ENCODE measurements around the gene ARHGAP42. TPM values are rescaled to one million over a fixed set of nuclear protein-coding genes. Genes with fewer than 3 reads are reported as not detected.

The ARHGAP42 gene
- total and polyA plus RNA-seq, 4 donors: 15.6 to 37.7 (median 30.5) TPM

- Histone ChIP-seq H3K27me3 (ENCODE audit: control insufficient read depth, insufficient read depth, low read length) (no peaks in the 10 kb centered on the region), H3K27ac (ENCODE audit: low read depth, low read length) (no peak overlapping the region), H3K9me3 (ENCODE audit: control insufficient read depth, insufficient read depth, low read length) (no peaks in the 10 kb centered on the region), H3K4me3 (ENCODE audit: low read depth, low read length) (peak overlapping the region; percentile 85), H3K36me3 (ENCODE audit: control insufficient read depth, insufficient read depth, low read length) (no peaks in the 10 kb centered on the region), H3K4me1 (ENCODE audit: control insufficient read depth, insufficient read depth, low read length) (peaks cover 8% of the 10 kb centered on the region)
- WGBS (ENCODE audit: insufficient coverage): 22% methylated on average over 2 of the region's 4 CpGs
- DNase-seq (ENCODE audit: low read depth in 4 of 6, low spot score in 6 of 6): no peak
Measured at GRCh38 chr11:100689141-100689540, 2.1 kb downstream of the ARHGAP42 start.

GRCh38 chr11:100691896-100692653 is 5.0 kb downstream of the ARHGAP42 start:
- H3K27me3 ChIP-seq (ENCODE audit: control insufficient read depth, insufficient read depth, low read length): no peaks in the 10 kb centered on the region
- H3K9me3 ChIP-seq (ENCODE audit: control insufficient read depth, insufficient read depth, low read length): no peaks in the 10 kb centered on the region
- no peak overlapping the region for H3K27ac ChIP-seq (ENCODE audit: low read depth, low read length)
- 50% methylated on average over 1 of the region's 1 CpG for WGBS (ENCODE audit: insufficient coverage)
- peaks cover 3% of the 10 kb centered on the region for H3K4me1 ChIP-seq (ENCODE audit: control insufficient read depth, insufficient read depth, low read length)
- DNase-seq (ENCODE audit: low read depth in 4 of 6, low spot score in 6 of 6): no peak
- no peaks in the 10 kb centered on the region for H3K36me3 ChIP-seq (ENCODE audit: control insufficient read depth, insufficient read depth, low read length)
- no peak overlapping the region for H3K4me3 ChIP-seq (ENCODE audit: low read depth, low read length)

GRCh38 chr11:100695911-100696310 is 8.8 kb downstream of the ARHGAP42 start:
- Histone ChIP-seq H3K36me3 (ENCODE audit: control insufficient read depth, insufficient read depth, low read length) (no peaks in the 10 kb centered on the region), H3K27me3 (ENCODE audit: control insufficient read depth, insufficient read depth, low read length) (no peaks in the 10 kb centered on the region), H3K9me3 (ENCODE audit: control insufficient read depth, insufficient read depth, low read length) (no peaks in the 10 kb centered on the region), H3K4me1 (ENCODE audit: control insufficient read depth, insufficient read depth, low read length) (no peaks in the 10 kb centered on the region), H3K4me3 (ENCODE audit: low read depth, low read length) (no peak overlapping the region), H3K27ac (ENCODE audit: low read depth, low read length) (no peak overlapping the region)
- DNase-seq (ENCODE audit: low read depth in 4 of 6, low spot score in 6 of 6): no peak
- no CpG with 5 or more reads among the region's 5 CpGs for WGBS (ENCODE audit: insufficient coverage)

GRCh38 chr11:100703139-100703538 is 16.1 kb downstream of the ARHGAP42 start:
- H3K27ac ChIP-seq (ENCODE audit: low read depth, low read length): no peak overlapping the region
- no peaks in the 10 kb centered on the region for H3K4me1 ChIP-seq (ENCODE audit: control insufficient read depth, insufficient read depth, low read length)
- no peaks in the 10 kb centered on the region for H3K36me3 ChIP-seq (ENCODE audit: control insufficient read depth, insufficient read depth, low read length)
- H3K27me3 ChIP-seq (ENCODE audit: control insufficient read depth, insufficient read depth, low read length): no peaks in the 10 kb centered on the region
- no peak overlapping the region for H3K4me3 ChIP-seq (ENCODE audit: low read depth, low read length)
- no peak for DNase-seq (ENCODE audit: low read depth in 4 of 6, low spot score in 6 of 6)
- 96% methylated on average over 2 of the region's 2 CpGs for WGBS (ENCODE audit: insufficient coverage)
- H3K9me3 ChIP-seq (ENCODE audit: control insufficient read depth, insufficient read depth, low read length): no peaks in the 10 kb centered on the region

- no peaks in the 10 kb centered on the region for H3K36me3 ChIP-seq (ENCODE audit: control insufficient read depth, insufficient read depth, low read length)
- no peaks in the 10 kb centered on the region for H3K27me3 ChIP-seq (ENCODE audit: control insufficient read depth, insufficient read depth, low read length)
- H3K27ac ChIP-seq (ENCODE audit: low read depth, low read length): peak overlapping the region; percentile 19
- no peak for DNase-seq (ENCODE audit: low read depth in 4 of 6, low spot score in 6 of 6)
- 64% methylated on average over 4 of the region's 5 CpGs for WGBS (ENCODE audit: insufficient coverage)
- no peaks in the 10 kb centered on the region for H3K9me3 ChIP-seq (ENCODE audit: control insufficient read depth, insufficient read depth, low read length)
- no peaks in the 10 kb centered on the region for H3K4me1 ChIP-seq (ENCODE audit: control insufficient read depth, insufficient read depth, low read length)
- H3K4me3 ChIP-seq (ENCODE audit: low read depth, low read length): no peak overlapping the region
Measured at GRCh38 chr11:100703801-100704575, 16.9 kb downstream of the ARHGAP42 start.

GRCh38 chr11:100705447-100705846 is 18.4 kb downstream of the ARHGAP42 start:
- H3K4me3 ChIP-seq (ENCODE audit: low read depth, low read length): no peak overlapping the region
- H3K4me1 ChIP-seq (ENCODE audit: control insufficient read depth, insufficient read depth, low read length): no peaks in the 10 kb centered on the region
- H3K27ac ChIP-seq (ENCODE audit: low read depth, low read length): no peak overlapping the region
- H3K9me3 ChIP-seq (ENCODE audit: control insufficient read depth, insufficient read depth, low read length): no peaks in the 10 kb centered on the region
- H3K27me3 ChIP-seq (ENCODE audit: control insufficient read depth, insufficient read depth, low read length): no peaks in the 10 kb centered on the region
- 100% methylated on average over 1 of the region's 2 CpGs for WGBS (ENCODE audit: insufficient coverage)
- no peaks in the 10 kb centered on the region for H3K36me3 ChIP-seq (ENCODE audit: control insufficient read depth, insufficient read depth, low read length)
- DNase-seq (ENCODE audit: low read depth in 4 of 6, low spot score in 6 of 6): no peak

GRCh38 chr11:100706179-100706578 is 19.1 kb downstream of the ARHGAP42 start:
- Histone ChIP-seq H3K4me1 (ENCODE audit: control insufficient read depth, insufficient read depth, low read length) (no peaks in the 10 kb centered on the region), H3K27ac (ENCODE audit: low read depth, low read length) (no peak overlapping the region), H3K27me3 (ENCODE audit: control insufficient read depth, insufficient read depth, low read length) (no peaks in the 10 kb centered on the region), H3K36me3 (ENCODE audit: control insufficient read depth, insufficient read depth, low read length) (no peaks in the 10 kb centered on the region), H3K9me3 (ENCODE audit: control insufficient read depth, insufficient read depth, low read length) (no peaks in the 10 kb centered on the region), H3K4me3 (ENCODE audit: low read depth, low read length) (no peak overlapping the region)
- no peak for DNase-seq (ENCODE audit: low read depth in 4 of 6, low spot score in 6 of 6)

- WGBS (ENCODE audit: insufficient coverage): no CpG with 5 or more reads among the region's 3 CpGs
- no peak overlapping the region for H3K4me3 ChIP-seq (ENCODE audit: low read depth, low read length)
Measured at GRCh38 chr11:100709233-100709957, 22.3 kb downstream of the ARHGAP42 start.

GRCh38 chr11:100711984-100712383 is 24.9 kb downstream of the ARHGAP42 start:
- H3K4me1 ChIP-seq (ENCODE audit: control insufficient read depth, insufficient read depth, low read length): no peaks in the 10 kb centered on the region
- no peaks in the 10 kb centered on the region for H3K9me3 ChIP-seq (ENCODE audit: control insufficient read depth, insufficient read depth, low read length)
- H3K27me3 ChIP-seq (ENCODE audit: control insufficient read depth, insufficient read depth, low read length): no peaks in the 10 kb centered on the region
- H3K4me3 ChIP-seq (ENCODE audit: low read depth, low read length): no peak overlapping the region
- H3K27ac ChIP-seq (ENCODE audit: low read depth, low read length): no peak overlapping the region
- no CpG with 5 or more reads among the region's 3 CpGs for WGBS (ENCODE audit: insufficient coverage)
- no peak for DNase-seq (ENCODE audit: low read depth in 4 of 6, low spot score in 6 of 6)
- no peaks in the 10 kb centered on the region for H3K36me3 ChIP-seq (ENCODE audit: control insufficient read depth, insufficient read depth, low read length)

More at GRCh38 chr11:100709233-100709957, 22.3 kb downstream of the ARHGAP42 start:
- no peak for DNase-seq (ENCODE audit: low read depth in 4 of 6, low spot score in 6 of 6)
- no peak overlapping the region for H3K27ac ChIP-seq (ENCODE audit: low read depth, low read length)
- H3K36me3 ChIP-seq (ENCODE audit: control insufficient read depth, insufficient read depth, low read length): no peaks in the 10 kb centered on the region
- H3K4me1 ChIP-seq (ENCODE audit: control insufficient read depth, insufficient read depth, low read length): no peaks in the 10 kb centered on the region
- H3K27me3 ChIP-seq (ENCODE audit: control insufficient read depth, insufficient read depth, low read length): no peaks in the 10 kb centered on the region
- H3K9me3 ChIP-seq (ENCODE audit: control insufficient read depth, insufficient read depth, low read length): no peaks in the 10 kb centered on the region

Measured in spinal cord (tissue), 10 donors.